GM21528 (cell line): Measurements from ENCODE around the gene SHISA5.
"Not testable (repeated sequence)": the region's sequence is repeated elsewhere in the genome, so short reads cannot be mapped to it uniquely, and the experiment has no call there.

Experiments
- ATAC-seq: cut with Tn5 transposase; IDR thresholded peaks from one replicate; pipeline ENCODE4 v1.9.1; 2021; ENCODE audit warnings: mild to moderate bottlenecking, moderate library complexity; ENCODE audit not compliant: unreplicated experiment, low FRiP score

SHISA5 gene

GRCh38 chr3:48521635-48522034, 17.7 kb upstream of the SHISA5 start:
- no peak for ATAC-seq

GRCh38 chr3:48519277-48519643, 15.3 kb upstream of the SHISA5 start:
- ATAC-seq: no peak

GRCh38 chr3:48518638-48519276, 14.8 kb upstream of the SHISA5 start:
- no peak for ATAC-seq

- no peak for ATAC-seq
These were observed 14.1 kb upstream of the SHISA5 start for GRCh38 chr3:48518069-48518468.

- ATAC-seq: no peak
These were observed 12.6 kb upstream of the SHISA5 start for GRCh38 chr3:48516571-48516970.

- ATAC-seq: no peak
These were observed 10.7 kb upstream of the SHISA5 start for GRCh38 chr3:48514431-48515227.

- no peak for ATAC-seq
These were observed 7.6 kb upstream of the SHISA5 start for GRCh38 chr3:48511551-48511950.

GRCh38 chr3:48507256-48508061, 3.5 kb upstream of the SHISA5 start:
- no peak for ATAC-seq

GRCh38 chr3:48505968-48506504, 2.1 kb upstream of the SHISA5 start:
- ATAC-seq: no peak

GRCh38 chr3:48505146-48505545, 1.2 kb upstream of the SHISA5 start:
- ATAC-seq: no peak

- no peak for ATAC-seq
These were observed 448 bp downstream of the SHISA5 start for GRCh38 chr3:48503401-48504050.

- ATAC-seq: no peak
These were observed 1.2 kb downstream of the SHISA5 start for GRCh38 chr3:48502728-48503168.

- ATAC-seq: no peak
These were observed 1.9 kb downstream of the SHISA5 start for GRCh38 chr3:48502121-48502520.

- no peak for ATAC-seq
These were observed 2.8 kb downstream of the SHISA5 start for GRCh38 chr3:48501196-48501595.

GRCh38 chr3:48500656-48501055, 3.3 kb downstream of the SHISA5 start:
- ATAC-seq: no peak

GRCh38 chr3:48493203-48493501, 10.8 kb downstream of the SHISA5 start:
- ATAC-seq: no peak

- ATAC-seq: no peak
These were observed 11.3 kb downstream of the SHISA5 start for GRCh38 chr3:48492461-48493202.

GRCh38 chr3:48486952-48487351, 17.0 kb downstream of the SHISA5 start:
- ATAC-seq: no peak

GRCh38 chr3:48482822-48483221, 21.2 kb downstream of the SHISA5 start:
- ATAC-seq: not testable (repeated sequence)

GRCh38 chr3:48480891-48481290, 23.1 kb downstream of the SHISA5 start:
- not testable (repeated sequence) for ATAC-seq
